GM12878 (cell line): ENCODE results near the gene LPAR6. TPM values are rescaled to one million over a fixed set of nuclear protein-coding genes. Genes with fewer than 3 reads are reported as not detected.

Experiments
- ATAC-seq: fragments of 200-7000 bp; cut with Tn5 transposase; 3 replicates; pipeline ENCODE4 v1.9.1; 2020; ENCODE audit warnings: mild to moderate bottlenecking, moderate library complexity
- BruUV-seq: library from RNA; stranded (reverse); fragments of 400-500 nt; replicated peaks from 2 replicates; lab custom pipeline; 2021; lab: Mats Ljungman, UMichigan
- CTCF ChIA-PET: fragments of 300-600 bp; sonication (Branson Sonifier 250); formaldehyde crosslinking; extraction: SDS; loops from one replicate; lab custom pipeline; 2021; ENCODE audit warnings: inconsistent platforms; lab: Yijun Ruan, JAX
- POLR2A ChIA-PET: fragments of 350-600 bp; formaldehyde crosslinking; extraction: SDS; loops from one replicate; lab custom pipeline; 2021; ENCODE audit warnings: inconsistent platforms; lab: Charles Lee
- RAD21 ChIA-PET: fragments of 300-600 bp; sonication (Branson Sonifier 250); formaldehyde crosslinking; loops from one replicate; lab custom pipeline; 2023; ENCODE audit warnings: antibody characterized with exemption; ENCODE audit not compliant: unreplicated experiment; lab: Charles Lee
- SMC1A ChIA-PET: fragments of 300-600 bp; sonication (Branson Sonifier 250); formaldehyde crosslinking; loops from one replicate; lab custom pipeline; 2023; ENCODE audit not compliant: unreplicated experiment, uncharacterized antibody; lab: Charles Lee
- DNase-seq: peaks from one replicate; pipeline ENCODE4 v3.0.0-alpha.2; 2011; ENCODE audit warnings: low read depth, low spot score
- FAIRE-seq: peaks from 3 replicates; lab custom pipeline; 2011; peaks lifted over from hg19 to GRCh38; lab: Jason Lieb, UNC
- H2AFZ ChIP-seq: 2 replicates; pipeline ENCODE4 v1.6.0; 2011; ENCODE audit warnings: low read depth, low read length, control low read depth; ENCODE audit not compliant: control insufficient read depth
- H3K27ac ChIP-seq: 2 replicates; pipeline ENCODE4 v1.5.1; 2011; ENCODE audit warnings: control low read depth; ENCODE audit not compliant: control insufficient read depth, insufficient read depth
- H3K27me3 ChIP-seq, 2 experiments: replicated peaks in 1 of 2; 2 replicates each; pipeline versions ENCODE4 v1.6.0 to v1.6.1; 2011; ENCODE audit warnings: low read length in 1 of 2; ENCODE audit not compliant: control insufficient read depth in 2 of 2, insufficient read depth in 2 of 2
- H3K36me3 ChIP-seq, 2 experiments: 2 replicates each; pipeline ENCODE4 v1.5.1; 2011; ENCODE audit warnings: low read length in 1 of 2; ENCODE audit not compliant: control insufficient read depth in 2 of 2, insufficient read depth in 2 of 2
- H3K4me1 ChIP-seq: 2 replicates; pipeline ENCODE4 v1.6.1; 2011; ENCODE audit warnings: mild to moderate bottlenecking, low read length, moderate library complexity, mixed read lengths; ENCODE audit not compliant: control insufficient read depth, insufficient read depth
- H3K4me2 ChIP-seq: 2 replicates; pipeline ENCODE4 v1.6.0; 2011; ENCODE audit warnings: control low read depth; ENCODE audit not compliant: control insufficient read depth, insufficient read depth
- H3K4me3 ChIP-seq: fragments of 200-600 bp; sonication (generic); 2 replicates; pipeline ENCODE4 v1.5.1; 2016
- H3K79me2 ChIP-seq: 2 replicates; pipeline ENCODE4 v1.6.0; 2011; ENCODE audit warnings: low read length; ENCODE audit not compliant: control insufficient read depth, insufficient read depth
- H3K9ac ChIP-seq: 2 replicates; pipeline ENCODE4 v1.8.0; 2011; ENCODE audit warnings: low read length, control low read depth, mixed read lengths; ENCODE audit not compliant: control insufficient read depth, insufficient read depth
- H3K9me3 ChIP-seq: replicated peaks from 3 replicates; pipeline ENCODE4 v1.5.1; 2011; ENCODE audit warnings: mild to moderate bottlenecking, low read length; ENCODE audit not compliant: control insufficient read depth, insufficient read depth
- H4K20me1 ChIP-seq: 2 replicates; pipeline ENCODE4 v1.6.0; 2011; ENCODE audit not compliant: control insufficient read depth, insufficient read depth
- ATF7 ChIP-seq: fragments of 450-650 bp; IDR thresholded peaks from 2 replicates; pipeline ENCODE4 v1.6.1; 2016; ENCODE audit warnings: low read depth, mild to moderate bottlenecking
- CREM ChIP-seq: IDR thresholded peaks from 2 replicates; pipeline ENCODE4 v1.6.1; 2014; ENCODE audit warnings: antibody characterized with exemption, low read depth
- HDAC6 ChIP-seq: fragments of 200-600 bp; sonication (generic); IDR thresholded peaks from one replicate; pipeline ENCODE4 v1.8.0; 2017; ENCODE audit warnings: antibody characterized with exemption; ENCODE audit not compliant: unreplicated experiment
- IKZF2 ChIP-seq, 2 experiments: fragments of 450-650 bp; IDR thresholded peaks; 2 replicates each; pipeline ENCODE4 v1.6.1; 2017; ENCODE audit warnings: mild to moderate bottlenecking in 2 of 2, moderate library complexity in 2 of 2
- IRF3 ChIP-seq: fragments of 450-650 bp; IDR thresholded peaks from 2 replicates; pipeline ENCODE4 v1.6.1; 2014; ENCODE audit warnings: mild to moderate bottlenecking
- MEF2B ChIP-seq: fragments of 450-650 bp; IDR thresholded peaks from 2 replicates; pipeline ENCODE4 v1.6.1; 2018; ENCODE audit warnings: mild to moderate bottlenecking, moderate library complexity; ENCODE audit not compliant: partially characterized antibody, poor library complexity, severe bottlenecking
- MTA2 ChIP-seq: fragments of 450-650 bp; IDR thresholded peaks from 2 replicates; pipeline ENCODE4 v1.6.1; 2016; ENCODE audit warnings: low read depth, mild to moderate bottlenecking, moderate library complexity
- PBX3 ChIP-seq: IDR thresholded peaks from 2 replicates; pipeline ENCODE4 v1.6.1; 2011; ENCODE audit warnings: mild to moderate bottlenecking, low read depth, low read length, moderate library complexity; ENCODE audit not compliant: insufficient replicate concordance
- PKNOX1 ChIP-seq: fragments of 450-650 bp; IDR thresholded peaks from 2 replicates; pipeline ENCODE4 v1.6.1; 2016; ENCODE audit warnings: mild to moderate bottlenecking
- RAD51 ChIP-seq: fragments of 450-650 bp; IDR thresholded peaks from 2 replicates; pipeline ENCODE4 v1.6.1; 2016; ENCODE audit warnings: moderate library complexity, mild to moderate bottlenecking, inconsistent platforms
- RUNX3 ChIP-seq: IDR thresholded peaks from 2 replicates; pipeline ENCODE4 v1.6.1; 2012; ENCODE audit warnings: low read length, inconsistent platforms
- SMAD1 ChIP-seq: fragments of 450-650 bp; IDR thresholded peaks from 2 replicates; pipeline ENCODE4 v1.6.1; 2018; ENCODE audit warnings: mild to moderate bottlenecking, low read depth; ENCODE audit not compliant: partially characterized antibody
- SP1 ChIP-seq: IDR thresholded peaks from one replicate; pipeline ENCODE4 v1.6.1; 2011; ENCODE audit warnings: low read depth, low read length
- TBL1XR1 ChIP-seq: IDR thresholded peaks from 2 replicates; pipeline ENCODE4 v1.6.1; 2012; ENCODE audit warnings: low read depth, low read length, improper control_type of control experiment
- TCF7 ChIP-seq: IDR thresholded peaks from 2 replicates; pipeline ENCODE4 v1.6.1; 2014; ENCODE audit warnings: antibody characterized with exemption, borderline replicate concordance
- USF1 ChIP-seq: IDR thresholded peaks from 2 replicates; pipeline ENCODE4 v1.6.1; 2011; ENCODE audit warnings: borderline replicate concordance, low read depth, mild to moderate bottlenecking, moderate library complexity, mixed read lengths, low read length; ENCODE audit not compliant: insufficient read depth; ENCODE audit errors: extremely low read length
- ZNF274 ChIP-seq: IDR thresholded peaks from one replicate; pipeline ENCODE4 v1.8.0; 2011; ENCODE audit not compliant: insufficient read length, insufficient read depth
- ZZZ3 ChIP-seq: IDR thresholded peaks from 2 replicates; pipeline ENCODE4 v1.6.1; 2011; ENCODE audit warnings: low read depth; ENCODE audit not compliant: control insufficient read depth, insufficient read length
- WGBS: methylation state at CpG from one replicate; pipeline ENCODE4 v1.1.6; 2016; ENCODE audit warnings: low lambda C conversion rate; ENCODE audit not compliant: insufficient replicate concordance, insufficient coverage; ENCODE audit errors: missing lambda C conversion rate; 5-methylcytosine and 5-hydroxymethylcytosine counted together
- in situ Hi-C: fragments of 300-500 bp; cut with MboI; formaldehyde crosslinking; loops from 9 replicates; pipeline ENCODE4 v1.14.3; 2018; ENCODE audit warnings: mixed read lengths
- intact Hi-C: fragments of 100-400 bp; cut with micrococcal nuclease; formaldehyde crosslinking; loops from one replicate; pipeline ENCODE4 v1.14.2; 2022; ENCODE audit not compliant: unreplicated experiment
- polyA plus RNA-seq, 11 experiments: library from polyadenylated mRNA; depleted of rRNA in 4 of 11; unstranded in 6 of 11; stranded (reverse) in 5 of 11; fragments of >200 nt; fragmentation: Nextera tagmentation in 4 of 11; fragmentation: Illumina TruSeq in 1 of 11; extraction: Ambion mirVana in 4 of 11; extraction: Trizol in 1 of 11; gene quantifications; 1 replicate in 1 of 11; 2 replicates in 10 of 11; pipeline versions ENCODE4 v1.2.1 to v1.2.3, GENCODE V29; 2011 to 2016; ENCODE audit warnings: inconsistent platforms in 2 of 11, missing spikeins in 2 of 11, low read depth in 1 of 11
- total RNA-seq, 4 experiments: library from RNA; depleted of rRNA in 3 of 4; stranded (reverse); fragments of >200 nt in 3 of 4; fragmentation: Illumina TruSeq in 1 of 4; extraction: Trizol in 1 of 4; gene quantifications; 2 replicates each; pipeline versions ENCODE4 v1.2.1 to v1.2.3, GENCODE V29; 2013 to 2021

The LPAR6 gene
- total and polyA plus RNA-seq, 10 of the 15 experiments (the other 5 are each of a cell fraction or from before 2014, with no cell fraction given), result 1.4 to 4.2 (median 2.8) TPM

GRCh38 chr13:48403151-48403631 is 9.7 kb downstream of the LPAR6 start:
- FAIRE-seq (no peak), DNase-seq (peak; percentile 40), ATAC-seq (peak; percentile 56)
- Histone ChIP-seq H3K9me3 (no peaks in the 10 kb centered on the region), H3K4me3 (no peak overlapping the region), H3K36me3 (no peaks in the 10 kb centered on the region; a peak in 1 of 4 replicates), H3K4me1 (peaks cover 25% of the 10 kb centered on the region; the same call in 1 of the 2 replicates), H2AFZ (no peak overlapping the region), H3K27me3 (no peaks in the 10 kb centered on the region), H4K20me1 (no peaks in the 10 kb centered on the region), H3K4me2 (peak overlapping the region; percentile 34), H3K27ac (no peak overlapping the region), H3K79me2 (no peaks in the 10 kb centered on the region; the same call in 1 of the 2 replicates), H3K9ac (no peak overlapping the region)
- WGBS, result 58% methylated on average over 2 of the region's 2 CpGs
- ChIA-PET SMC1A (interaction anchor here (0.7 to 3.4 kb wide), 9 partner anchors 9 to 276 kb away, joined by 3 to 47 read pairs (median 4); partner anchors contain the start of gene LPAR6), POLR2A (no interaction called here), CTCF (interaction anchor here (1.2 to 3.4 kb wide), 3 partner anchors 69 to 366 kb away, joined by 4 to 52 read pairs (median 10); no protein-coding TSS in a partner anchor), RAD21 (interaction anchor here (1.5 to 3.9 kb wide), 2 partner anchors 9 to 177 kb away, joined by 4 to 70 read pairs; partner anchors contain the start of gene LPAR6)
- no TSS peak for BruUV-seq
- in situ Hi-C loops, result no loop called here
- intact Hi-C loops, result loop anchor here (2.0 kb wide), 1 partner anchor 176 kb away; no protein-coding TSS in a partner anchor
- TF ChIP-seq ZZZ3, result no peak
- TF ChIP-seq IKZF2 (IDR thresholded peaks at IDR 0.05), result no peak
- TF ChIP-seq TBL1XR1, result no peak
- TF ChIP-seq ZNF274, result no peak
- no peak; the same call in 1 of the 2 replicates for TF ChIP-seq RUNX3
- TF ChIP-seq SMAD1, result no peak
- TF ChIP-seq ATF7, result no peak
- no peak for TF ChIP-seq MEF2B
- TF ChIP-seq PKNOX1, result no peak
- TF ChIP-seq RAD51, result no peak
- TF ChIP-seq HDAC6, result no peak
- no peak for TF ChIP-seq TCF7
- no peak for TF ChIP-seq USF1
- TF ChIP-seq IRF3, result no peak
- no peak for TF ChIP-seq CREM
- no peak for TF ChIP-seq PBX3
- TF ChIP-seq MTA2, result no peak
- TF ChIP-seq SP1, result no peak
